NCI-H748 treated with DMSO at 0.1 percent for 48 hours (cell line): ENCODE measurements around the gene XPA.
"Not testable (repeated sequence)": the region's sequence is repeated elsewhere in the genome, so short reads cannot be mapped to it uniquely, and the experiment has no call there.

ENCODE experiments used
- DNase-seq: peaks from one replicate; lab custom pipeline; 2025; lab: John Stamatoyannopoulos, UW

Gene XPA

DNA sequence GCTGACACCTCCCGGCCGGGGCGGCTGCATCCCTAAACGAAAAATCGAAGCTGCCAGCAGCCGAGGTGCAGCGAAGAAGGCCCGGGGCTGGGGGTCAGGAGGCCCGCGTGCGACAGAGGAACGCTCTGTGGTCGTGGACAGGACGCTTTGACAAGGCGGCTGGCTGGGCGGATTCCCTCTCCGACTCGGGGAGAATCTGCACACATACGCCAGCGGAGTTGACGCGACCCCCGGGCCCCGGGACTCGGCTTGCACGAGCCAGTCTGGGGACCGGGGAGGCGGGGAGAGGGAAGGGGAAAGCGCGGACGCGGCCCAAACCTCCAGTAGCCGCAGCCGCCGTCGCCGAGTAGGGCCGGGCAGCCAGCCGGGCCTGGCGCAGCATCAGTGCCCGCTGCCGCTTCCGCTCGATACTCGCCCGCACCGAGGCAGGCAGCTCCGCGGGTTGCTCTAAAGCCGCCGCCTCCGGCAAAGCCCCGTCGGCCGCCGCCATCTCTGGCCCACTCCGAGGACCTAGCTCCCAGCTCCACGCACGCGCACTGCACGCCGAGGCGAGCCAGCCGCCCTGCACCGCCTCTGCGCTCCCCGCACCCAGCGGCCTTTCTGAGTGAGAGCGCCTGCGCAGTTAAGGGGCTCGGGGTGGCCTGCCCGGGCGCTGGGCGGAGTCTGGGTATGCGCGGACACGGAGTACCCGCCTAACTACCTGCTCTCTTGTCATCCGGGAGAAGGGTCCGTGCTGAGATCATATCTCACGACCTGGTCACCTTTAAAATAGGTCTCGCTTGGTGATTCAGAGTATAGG is at the start of gene XPA:
TSS of gene XPA (minus strand) at position 538 of the 799 bp plus-strand sequence. CDS start at position 490, 48 bp downstream.
- DNase-seq, result peak; percentile 95

DNA sequence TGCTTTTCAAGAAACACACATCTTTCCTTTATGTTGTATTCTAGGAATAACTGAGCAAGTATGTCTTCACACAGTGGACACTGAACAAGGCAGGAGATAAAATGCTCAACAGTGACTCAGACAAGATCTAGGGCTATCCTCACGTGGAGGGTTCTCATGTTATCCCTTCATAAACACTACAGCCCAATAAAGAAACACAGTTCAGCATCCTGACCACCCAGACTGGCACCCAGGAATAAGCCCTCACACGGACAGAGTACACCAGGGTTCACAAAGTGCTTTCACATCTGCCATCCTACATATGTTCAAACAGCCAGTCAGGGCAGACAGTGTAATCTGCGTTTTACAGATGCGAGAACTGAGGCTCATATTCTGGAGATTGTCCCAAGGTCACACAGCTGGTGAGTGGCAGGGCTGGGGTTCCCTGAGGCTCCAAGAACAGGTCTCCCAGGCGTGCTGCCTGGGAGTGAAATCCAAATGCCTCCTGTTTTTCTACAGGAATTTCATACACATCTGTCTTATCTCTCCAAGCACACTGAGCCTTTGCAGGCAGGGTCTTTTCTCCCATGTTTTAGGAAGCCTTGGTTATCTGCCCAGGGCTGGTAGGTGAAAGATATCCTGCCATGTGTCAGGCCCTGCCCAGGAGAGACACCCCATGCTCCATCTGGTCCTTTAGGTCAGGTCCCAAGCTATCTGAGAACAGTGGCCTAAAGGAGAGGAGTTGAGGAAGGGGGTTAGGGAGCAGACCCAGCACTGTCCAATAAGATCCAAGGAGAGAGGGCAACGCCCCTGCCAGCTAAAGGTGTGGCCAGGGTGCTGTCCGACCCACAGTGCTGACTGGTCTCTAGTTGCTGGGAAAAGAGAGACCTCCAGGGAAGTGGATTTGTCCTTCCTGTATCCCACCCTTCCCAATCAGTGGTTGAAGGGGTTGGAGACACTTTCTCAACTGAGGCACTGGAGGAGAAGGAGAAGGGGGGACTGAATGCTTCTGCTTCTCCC is 47.9 kb upstream of the XPA start:
- no peak for DNase-seq

DNA sequence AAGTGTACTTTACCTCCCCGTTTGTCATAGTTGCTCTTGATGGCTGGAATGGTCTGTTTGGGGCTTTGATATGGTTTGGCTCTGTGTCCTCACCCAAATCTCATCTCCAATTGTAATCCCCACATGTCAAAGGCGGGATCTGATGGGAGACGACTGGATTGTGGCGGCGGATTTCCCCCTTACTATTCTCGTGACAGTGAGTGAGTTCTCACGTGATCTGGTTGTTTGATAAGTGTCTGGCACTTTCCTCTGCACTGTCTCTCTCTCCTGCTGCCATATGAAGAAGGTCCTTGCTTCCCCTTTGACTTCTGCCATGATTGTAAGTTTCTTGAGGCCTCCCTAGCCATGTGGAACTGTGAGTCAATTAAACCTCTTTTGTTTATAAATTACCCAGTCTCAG is 46.9 kb upstream of the XPA start:
- DNase-seq, result not testable (repeated sequence)

DNA sequence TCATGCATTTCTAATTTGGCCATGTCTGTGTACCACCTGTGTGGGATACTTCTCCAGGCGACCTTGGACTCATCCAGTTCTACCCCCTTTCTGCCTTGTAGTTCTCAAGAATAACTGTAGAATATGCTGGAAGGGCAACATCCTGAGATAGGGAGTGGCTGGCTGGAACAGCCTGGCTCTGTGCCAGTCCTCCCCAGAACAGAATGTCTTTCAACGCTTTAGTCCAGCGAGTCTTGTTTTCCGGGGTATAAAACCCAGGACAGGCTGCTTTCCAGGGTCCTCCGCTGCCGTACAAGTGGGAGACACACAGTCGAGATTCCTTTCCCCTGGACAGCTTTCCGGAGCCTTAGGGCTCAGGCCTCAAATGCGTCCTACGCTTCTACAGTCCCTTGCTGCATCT is 45.4 kb upstream of the XPA start:
- no peak for DNase-seq

DNA sequence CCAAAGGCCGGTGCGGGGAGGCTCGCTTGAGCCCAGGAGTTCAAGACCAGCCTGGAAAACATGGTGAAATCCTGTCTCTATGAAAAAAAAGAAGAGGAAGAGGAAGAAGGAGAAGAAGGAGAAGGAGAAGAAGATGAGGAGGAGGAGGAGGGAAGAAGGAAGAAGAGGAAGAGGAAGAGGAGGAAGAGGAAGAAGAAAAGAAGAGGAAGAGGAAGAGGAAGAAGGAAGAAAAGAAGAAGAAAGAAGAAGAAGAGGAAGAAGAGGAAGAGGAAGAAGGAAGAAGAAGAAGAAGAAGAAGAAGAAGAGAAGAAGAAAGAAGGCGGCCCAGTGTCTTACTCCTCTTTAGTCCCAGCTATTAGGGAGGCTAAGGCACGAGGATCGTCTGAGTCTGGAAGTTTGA is 44.8 kb upstream of the XPA start:
- no peak for DNase-seq

DNA sequence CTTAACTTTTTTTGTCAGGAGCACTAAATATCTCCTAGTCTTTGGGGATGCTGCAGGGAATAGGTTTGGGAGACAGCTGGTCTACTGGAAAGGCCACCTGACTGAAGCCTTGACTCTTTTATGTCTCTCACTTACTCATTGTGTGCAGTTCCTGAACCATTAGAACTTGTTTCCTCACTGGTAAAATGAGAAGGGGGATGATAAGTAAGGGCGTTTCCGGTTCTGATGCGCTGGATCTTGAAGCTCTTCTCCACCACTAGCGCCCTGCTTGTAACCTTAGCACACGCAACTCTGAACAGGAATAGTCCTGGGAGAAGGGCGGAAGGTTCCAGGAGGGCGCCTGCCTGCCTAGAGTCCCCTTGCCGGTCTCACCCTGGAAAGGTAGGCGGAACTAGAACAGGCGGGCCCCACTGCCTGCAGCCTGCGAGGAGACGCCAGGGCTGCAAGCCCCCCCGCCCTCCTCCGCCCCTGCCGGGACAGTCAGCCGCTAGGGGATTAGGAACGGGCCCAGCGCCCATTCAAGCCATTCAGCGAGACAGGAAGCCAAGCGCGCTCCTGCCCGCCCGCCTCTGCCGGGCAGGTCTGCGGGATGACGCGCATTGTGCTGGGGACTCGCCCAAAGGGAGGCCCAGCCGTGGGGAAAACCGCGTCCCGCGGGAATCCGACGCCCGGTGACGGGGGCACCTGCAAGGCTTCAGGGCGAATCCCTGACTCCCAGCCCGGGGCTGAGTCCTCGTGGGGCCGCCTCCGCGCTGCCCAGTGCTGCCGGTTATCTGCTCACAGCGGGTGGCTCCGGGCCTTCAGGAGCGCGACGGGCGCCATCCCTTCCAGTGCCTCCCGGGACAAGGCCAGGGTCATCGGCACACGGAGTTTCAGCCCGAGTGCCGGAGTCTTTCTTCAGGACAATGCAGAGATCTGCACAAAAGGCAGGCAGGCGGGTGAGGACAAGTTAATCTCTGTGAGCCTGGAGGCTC is 44.0 kb upstream of the XPA start:
- peak; percentile 14 for DNase-seq

DNA sequence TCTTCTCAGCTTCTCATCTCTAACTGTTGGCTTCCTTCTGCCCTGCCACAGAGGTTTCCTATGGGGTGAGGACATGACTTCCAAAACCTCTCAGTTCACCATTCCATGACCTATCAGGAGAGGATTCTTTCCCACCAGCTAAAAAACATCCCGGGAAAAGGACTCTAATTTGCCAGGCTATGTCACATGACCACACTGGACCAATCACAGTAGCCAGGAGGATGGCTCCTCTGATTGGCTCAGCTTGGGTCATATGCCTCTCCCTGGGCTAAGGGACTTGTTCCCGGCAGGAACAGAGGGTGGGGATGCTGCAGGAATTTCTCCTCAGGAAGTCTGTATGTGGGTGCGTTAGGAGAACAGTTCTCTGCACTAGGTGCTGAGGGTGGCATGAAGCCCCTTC is 40.3 kb upstream of the XPA start:
- DNase-seq, result no peak

DNA sequence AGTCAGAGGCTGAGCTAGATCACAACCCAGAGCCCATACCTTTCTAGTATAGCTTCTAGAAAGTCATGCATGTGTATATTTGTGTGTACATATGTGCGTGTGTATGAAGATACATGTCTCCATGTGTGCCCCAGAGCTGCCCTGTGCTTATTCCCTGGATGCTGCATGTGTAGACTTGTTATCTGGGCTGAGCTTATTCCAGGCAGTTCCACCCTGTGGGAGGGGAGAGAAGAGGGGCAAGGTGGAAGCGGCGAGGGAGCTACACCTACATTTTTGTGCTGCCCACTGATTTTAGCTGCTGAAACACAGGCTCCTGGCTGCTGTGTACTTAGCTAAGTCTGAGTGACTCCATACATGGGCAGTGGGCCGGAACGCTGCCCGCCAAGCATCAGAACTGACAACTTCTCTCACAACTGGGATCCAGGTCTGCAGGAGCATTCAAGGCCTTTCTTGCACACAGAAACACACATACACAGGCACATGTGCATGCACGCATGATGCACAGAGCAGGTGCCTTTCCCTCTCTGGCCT is 38.0 kb upstream of the XPA start:
- no peak for DNase-seq

DNA sequence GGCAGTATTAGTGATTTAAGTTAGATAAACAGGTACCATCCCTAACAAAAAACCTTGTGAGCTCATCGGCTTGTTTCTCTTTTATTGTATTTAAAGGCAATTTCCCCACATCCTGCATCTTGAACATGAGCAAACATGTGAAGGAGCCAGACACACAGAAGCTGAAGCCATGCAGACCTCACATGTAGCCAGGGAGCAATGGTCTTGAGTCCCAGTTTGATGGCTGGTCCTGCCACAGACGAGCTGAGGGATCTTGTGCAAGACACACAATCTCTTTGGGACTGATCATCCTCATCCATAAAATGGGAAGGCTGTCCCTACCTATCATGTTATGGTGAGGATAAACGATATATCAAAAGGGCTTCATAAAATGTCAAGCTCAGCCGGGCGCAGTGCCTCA is 29.6 kb upstream of the XPA start:
- no peak for DNase-seq

DNA sequence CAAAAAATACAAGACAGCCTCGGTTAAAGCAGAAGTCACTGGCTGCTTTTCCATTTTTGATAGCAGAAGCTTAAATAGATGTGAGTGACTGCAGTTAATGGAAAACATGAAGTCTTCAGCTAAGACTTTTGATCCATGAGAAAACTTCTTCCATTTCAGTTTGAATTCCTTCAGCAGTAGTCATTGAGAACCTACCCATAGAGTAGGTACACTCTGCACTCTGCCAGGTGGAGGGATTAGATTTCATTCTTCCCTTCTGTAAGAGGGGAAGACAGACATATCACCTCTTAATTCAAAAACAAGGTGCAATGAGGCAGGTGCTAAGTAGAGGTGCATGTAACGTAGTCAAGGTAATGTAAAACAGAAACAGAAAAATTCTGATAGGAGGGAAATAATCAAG is 26.7 kb upstream of the XPA start:
- no peak for DNase-seq

DNA sequence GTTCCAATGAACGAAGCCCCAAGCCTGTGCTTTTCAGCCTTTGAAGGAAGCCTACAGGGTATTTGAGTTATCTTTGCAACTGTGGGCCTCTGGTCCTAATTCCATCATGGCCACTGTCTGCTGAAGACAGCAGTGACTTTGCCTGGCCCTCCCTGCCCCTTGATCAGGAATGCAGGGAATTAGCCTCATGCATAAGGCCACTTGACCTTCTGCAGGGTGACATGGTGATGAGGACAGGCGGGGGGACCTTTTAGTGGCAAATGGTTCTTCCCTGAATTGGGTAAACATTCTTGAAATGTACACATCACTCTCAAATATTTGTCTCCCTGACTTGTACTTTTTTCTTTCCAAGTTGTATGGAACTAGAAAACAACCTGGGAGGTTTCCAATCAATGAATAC is 25.2 kb upstream of the XPA start:
- DNase-seq, result no peak

DNA sequence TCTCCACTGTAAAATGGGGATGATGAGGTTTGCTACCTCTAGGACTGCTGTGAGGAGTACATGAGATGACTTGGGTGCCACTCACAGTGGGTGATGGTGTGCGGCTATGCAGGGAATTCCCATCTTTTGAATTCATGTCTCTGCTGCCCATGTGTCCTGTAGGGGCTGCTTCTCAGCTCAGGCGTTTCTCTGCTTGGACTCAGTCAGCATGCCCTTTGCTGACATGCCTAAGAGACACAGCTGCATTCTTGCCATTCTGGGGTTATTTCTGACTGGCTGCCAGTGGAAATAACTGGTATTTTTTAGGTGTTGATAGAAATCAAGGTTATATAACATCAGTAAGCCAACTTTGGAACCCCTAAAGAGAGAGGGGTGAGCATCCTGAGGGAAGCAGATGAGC is 24.3 kb upstream of the XPA start:
- no peak for DNase-seq

DNA sequence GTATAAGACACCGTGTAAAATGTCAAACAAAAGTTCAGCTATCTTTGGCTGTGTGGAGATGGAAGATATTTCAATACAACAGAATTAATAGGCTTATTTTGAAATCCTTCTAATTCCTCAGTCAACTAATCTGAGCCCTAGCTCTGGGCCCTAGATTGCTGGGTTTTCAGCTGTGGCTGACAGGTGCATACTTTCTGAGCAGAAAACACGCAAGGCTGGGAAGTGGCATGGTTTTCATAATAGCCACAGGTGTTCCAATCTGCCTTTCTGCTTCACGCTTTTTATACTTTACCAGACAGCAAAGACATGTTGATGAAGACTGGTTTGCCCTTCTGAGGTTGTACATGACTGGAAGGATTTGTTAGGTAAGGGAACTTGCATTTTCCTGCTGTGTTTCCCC is 20.7 kb upstream of the XPA start:
- no peak for DNase-seq

DNA sequence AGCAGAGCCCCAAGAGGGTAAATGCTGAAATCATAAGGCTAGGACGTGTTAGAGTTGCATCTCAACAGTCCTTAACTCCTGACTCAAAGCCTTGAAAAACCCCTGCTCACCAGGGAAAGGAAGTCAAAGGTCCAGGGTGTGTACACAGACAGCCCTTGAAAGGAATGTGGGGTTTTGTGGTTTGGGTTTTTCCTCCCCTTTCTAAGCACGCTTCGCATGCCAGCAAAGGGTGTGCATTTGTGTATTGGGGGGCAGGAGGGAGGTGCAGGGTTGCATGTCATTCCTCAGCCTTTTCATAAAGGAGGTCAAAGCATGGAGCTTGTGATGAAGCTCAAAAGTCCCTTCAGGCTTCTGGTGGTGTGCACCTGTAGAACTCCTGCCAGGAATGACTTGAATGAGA is 17.3 kb upstream of the XPA start:
- no peak for DNase-seq

DNA sequence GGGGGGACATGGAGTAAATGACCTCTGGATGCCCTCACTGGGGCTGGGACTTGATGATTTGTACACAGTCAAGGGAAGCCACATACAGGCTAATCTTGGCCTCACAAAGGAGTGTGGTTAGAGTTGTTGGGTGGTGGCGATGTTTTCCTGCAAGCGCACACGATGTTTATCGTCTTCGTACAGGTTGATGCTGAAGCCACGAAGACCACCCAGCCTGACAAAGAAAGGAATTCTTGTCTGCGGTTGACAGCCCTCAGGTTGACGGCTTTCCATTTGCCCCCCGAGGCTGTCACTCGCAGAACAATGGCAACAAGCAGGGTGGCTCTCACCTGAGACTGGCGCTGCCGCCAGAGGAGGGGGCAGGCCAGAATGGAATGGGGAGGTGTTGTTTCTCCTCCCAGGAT is 14.1 kb upstream of the XPA start:
- no peak for DNase-seq

DNA sequence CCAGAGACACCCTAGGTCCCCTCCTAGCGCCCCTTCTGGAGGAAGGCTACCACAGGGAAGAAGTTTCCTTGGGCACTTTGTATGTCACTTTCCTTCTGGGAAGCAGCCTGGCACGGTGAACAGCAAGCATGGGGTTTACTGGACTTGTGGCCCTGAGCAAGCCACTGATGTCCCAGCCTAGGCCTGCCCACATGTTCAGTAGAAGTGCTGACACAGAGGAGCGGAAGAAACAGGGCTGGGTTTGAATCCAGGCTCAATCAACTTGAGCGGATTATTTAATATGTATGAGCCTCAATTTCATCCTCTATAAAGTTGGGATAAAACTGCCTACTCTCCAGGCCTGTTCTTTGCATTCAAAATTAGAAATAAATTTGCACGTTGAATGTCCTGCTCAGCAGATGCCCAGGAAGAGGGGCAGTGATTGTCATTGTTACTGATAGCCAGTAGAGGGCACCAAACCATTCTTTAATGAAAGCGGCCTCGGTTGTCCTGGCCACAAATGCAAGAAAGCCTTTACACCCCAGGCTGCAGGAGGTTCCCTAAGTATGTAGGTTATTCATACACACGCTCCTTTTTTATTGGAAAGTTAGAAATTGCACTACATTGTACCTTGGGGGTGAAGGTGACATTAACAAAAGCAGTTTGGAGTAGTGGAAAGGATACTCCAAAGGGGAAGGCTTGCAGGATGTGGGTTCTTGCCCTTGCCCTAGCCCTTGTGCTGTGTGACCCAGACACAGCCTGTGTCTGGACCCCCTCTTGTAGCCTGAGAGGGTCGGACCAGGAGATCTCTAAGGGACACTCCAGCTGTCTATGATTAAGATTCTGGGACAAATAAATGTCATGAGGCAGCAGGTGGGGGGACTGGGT is 13.4 kb upstream of the XPA start:
- peak; percentile 71 for DNase-seq

DNA sequence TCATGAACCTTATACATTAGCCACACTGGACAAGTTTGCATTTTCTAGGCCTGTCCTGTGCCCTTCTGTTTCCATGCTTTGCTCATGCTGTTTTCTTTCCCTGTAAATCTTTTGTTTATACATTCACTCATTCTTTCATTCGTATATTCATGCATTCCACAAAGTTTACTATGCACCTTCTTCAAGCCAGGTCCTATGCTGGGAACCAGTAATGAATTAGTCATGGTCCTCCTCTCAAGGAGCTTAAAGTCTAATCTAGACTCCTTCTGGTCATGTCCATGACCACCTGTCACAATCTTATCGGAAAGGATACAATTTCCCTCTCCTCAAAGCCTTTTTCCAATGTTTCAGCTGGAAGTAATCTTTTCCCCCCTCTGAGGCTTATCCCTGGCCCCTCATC is 9.1 kb upstream of the XPA start:
- DNase-seq, result no peak

DNA sequence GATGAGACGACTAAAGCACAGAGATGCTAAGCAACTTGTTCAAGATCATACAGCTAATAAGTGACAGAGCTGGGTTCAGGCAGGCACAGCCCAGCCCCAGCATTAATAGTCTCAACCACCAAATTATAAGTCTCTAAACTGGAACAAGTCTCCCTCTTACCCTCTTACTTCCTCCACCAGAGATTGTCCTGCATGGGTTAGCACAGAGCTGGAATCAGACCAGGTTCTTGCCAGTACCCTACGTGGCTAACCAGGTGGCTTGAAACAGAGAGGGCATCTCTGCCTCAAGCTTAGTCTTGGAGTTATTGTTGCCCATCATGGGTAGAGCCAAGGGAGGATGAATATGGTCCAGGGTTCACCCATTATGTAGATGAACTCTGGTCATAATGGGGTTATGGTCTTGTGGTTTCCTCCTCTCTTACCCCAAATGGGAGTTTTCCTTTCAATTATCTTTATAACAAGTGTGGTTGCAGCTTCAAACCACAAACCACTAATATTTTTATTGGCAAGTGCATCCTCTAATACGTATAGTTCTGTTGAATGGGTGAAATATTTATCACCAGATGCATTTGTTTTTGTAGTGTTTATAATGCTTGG is 8.3 kb upstream of the XPA start:
- no peak for DNase-seq

DNA sequence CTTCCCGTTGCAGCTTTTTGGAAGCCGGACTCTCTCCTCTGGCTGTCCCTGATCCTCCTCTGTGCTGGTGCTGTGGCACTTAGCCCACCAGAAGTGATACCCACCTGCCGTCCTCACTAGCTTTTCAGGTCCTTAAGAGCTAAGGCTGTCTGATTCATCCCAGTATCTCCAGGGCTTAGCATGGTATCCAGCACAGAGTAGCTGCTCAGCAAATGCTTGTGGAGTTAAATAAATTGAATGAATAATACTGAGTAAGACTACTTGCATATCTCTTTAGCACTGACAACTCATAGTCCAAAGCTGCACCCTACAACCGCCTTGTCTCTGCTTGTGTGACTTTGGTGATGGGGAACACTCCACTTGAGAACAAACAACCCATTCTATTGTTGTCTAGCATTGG is 7.7 kb upstream of the XPA start:
- DNase-seq, result no peak

DNA sequence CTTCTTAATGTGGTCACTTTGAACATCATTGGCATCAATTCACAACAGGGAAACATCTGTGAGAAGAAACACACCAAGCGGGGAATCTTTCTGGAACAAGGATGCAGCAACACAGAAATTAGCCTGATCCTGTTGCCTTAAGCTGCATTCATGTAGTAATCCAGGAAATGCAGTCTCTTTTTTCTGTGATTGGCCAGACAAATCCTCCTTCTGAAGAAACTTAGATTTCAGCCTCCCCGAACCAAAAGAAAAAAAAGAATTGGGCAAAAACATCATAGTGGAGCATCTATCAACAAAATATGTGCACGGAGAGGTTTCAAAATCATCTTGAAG is 7.2 kb upstream of the XPA start:
- DNase-seq, result no peak
